K562 (cell line): ENCODE data around the gene CNDP2. TPM values are rescaled to one million over a fixed set of nuclear protein-coding genes. Genes with fewer than 3 reads are reported as not detected.

ENCODE experiments used
- ELF1 ChIP-seq: fragments of 200-800 bp; sonication (Bioruptor generic); IDR thresholded peaks from 2 replicates; pipeline ENCODE4 v1.6.1; 2016; ENCODE audit warnings: missing genetic modification characterization, missing compliant biosample characterization
- FOXA1 ChIP-seq: fragments of 450-650 bp; IDR thresholded peaks from 2 replicates; pipeline ENCODE4 v1.6.1; 2016; ENCODE audit warnings: mild to moderate bottlenecking, borderline replicate concordance
- HDAC2 ChIP-seq: fragments of 450-650 bp; IDR thresholded peaks from 2 replicates; pipeline ENCODE4 v1.6.1; 2016; ENCODE audit warnings: mild to moderate bottlenecking
- NFXL1 ChIP-seq: fragments of 450-650 bp; formaldehyde crosslinking; IDR thresholded peaks from 2 replicates; pipeline ENCODE4 v1.4.0; 2021; ENCODE audit warnings: mild to moderate bottlenecking
- PTTG1 ChIP-seq: fragments of 450-650 bp; IDR thresholded peaks from 2 replicates; pipeline ENCODE4 v1.6.1; 2016; ENCODE audit warnings: low read depth, mild to moderate bottlenecking, missing genetic modification characterization, missing compliant biosample characterization
- RBFOX2 ChIP-seq: fragments of 200-400 bp; formaldehyde crosslinking; IDR thresholded peaks from 2 replicates; pipeline ENCODE4 v1.6.1; 2017; ENCODE audit warnings: low read depth, mild to moderate bottlenecking, low read length, moderate library complexity
- RHOXF2B ChIP-seq: fragments of 250-450 bp; sonication (Bioruptor Pico); conservative IDR thresholded peaks from 2 replicates; pipeline ENCODE4 v1.5.1; 2021
- RNF219 ChIP-seq: fragments of 250-450 bp; sonication (Bioruptor Pico); IDR thresholded peaks from 2 replicates; pipeline ENCODE4 v1.5.0; 2022; ENCODE audit warnings: mild to moderate bottlenecking
- SMAD2 ChIP-seq: fragments of 150-350 bp; IDR thresholded peaks from 2 replicates; pipeline ENCODE4 v1.6.1; 2014; ENCODE audit warnings: low read depth, mild to moderate bottlenecking, low read length
- SMARCA4 ChIP-seq: fragments of 450-650 bp; IDR thresholded peaks from 2 replicates; pipeline ENCODE4 v1.6.1; 2016
- THRAP3 ChIP-seq: fragments of 450-650 bp; IDR thresholded peaks from 2 replicates; pipeline ENCODE4 v1.6.1; 2016; ENCODE audit warnings: mild to moderate bottlenecking, inconsistent platforms, borderline replicate concordance
- ZNF282 ChIP-seq: sonication (generic); formaldehyde crosslinking; IDR thresholded peaks from 2 replicates; pipeline ENCODE4 v1.8.1; 2023; ENCODE audit warnings: missing genetic modification reagents
- ZNF407 ChIP-seq: fragments of 450-650 bp; IDR thresholded peaks from 2 replicates; pipeline ENCODE4 v1.6.1; 2016; ENCODE audit warnings: low read depth
- polyA plus RNA-seq, 8 experiments: library from polyadenylated mRNA; depleted of rRNA in 4 of 8; stranded (reverse) in 5 of 8; unstranded in 3 of 8; fragments of >200 nt; fragmentation: Nextera tagmentation in 2 of 8; fragmentation: Illumina TruSeq in 1 of 8; extraction: Ambion mirVana in 2 of 8; extraction: Trizol in 1 of 8; gene quantifications; 2 replicates each; pipeline versions ENCODE4 v1.2.1 to v1.2.3, GENCODE V29; 2011 to 2014; ENCODE audit warnings: inconsistent platforms in 1 of 8, missing spikeins in 1 of 8
- total RNA-seq, 7 experiments: library from RNA; depleted of rRNA in 6 of 7; stranded (reverse); fragments of >200 nt in 6 of 7; fragmentation: Illumina TruSeq in 2 of 7; extraction: Trizol in 2 of 7; gene quantifications; 2 replicates each; pipeline versions ENCODE4 v1.2.1 to v1.2.3, GENCODE V29; 2011 to 2021; ENCODE audit warnings: low replicate concordance in 1 of 7

The CNDP2 gene
- total and polyA plus RNA-seq, 9 of the 15 experiments (the other 6 are each of a cell fraction or from before 2014, with no cell fraction given) = 34.1 to 128 (median 53.8) TPM

GRCh38 chr18:74498712-74499627 is 2.8 kb downstream of the CNDP2 start (continued):
- TF ChIP-seq ZNF407 = no peak
- TF ChIP-seq ELF1 (tag) = peak; percentile 56; the same call in 1 of the 2 replicates
- TF ChIP-seq HDAC2 = no peak
- no peak for TF ChIP-seq THRAP3
- TF ChIP-seq SMAD2 = no peak
- TF ChIP-seq RHOXF2B = no peak
- TF ChIP-seq RBFOX2 = peak; percentile 39; the same call in 1 of the 2 replicates
- no peak for TF ChIP-seq RNF219
- no peak for TF ChIP-seq ZNF282 (CRISPR knock-in tag)
- no peak for TF ChIP-seq FOXA1
- TF ChIP-seq PTTG1 (tag) = no peak
- no peak for TF ChIP-seq NFXL1
- no peak for TF ChIP-seq SMARCA4
